Osteoblast (primary cell): ENCODE measurements around the gene CASKIN2. TPM values are rescaled to one million over a fixed set of nuclear protein-coding genes. Genes with fewer than 3 reads are reported as not detected.

Source experiments
- DNase-seq: peaks from one replicate; pipeline ENCODE4 v3.0.0; 2011; ENCODE audit warnings: low spot score, mixed read lengths; ENCODE audit not compliant: insufficient read length; ENCODE audit errors: missing footprints
- H2AFZ ChIP-seq: 2 replicates; pipeline ENCODE4 v1.6.0; 2011; ENCODE audit warnings: mild to moderate bottlenecking, low read length
- H3K27ac ChIP-seq: 2 replicates; pipeline ENCODE4 v1.5.1; 2011; ENCODE audit warnings: mild to moderate bottlenecking, low read depth, low read length, moderate library complexity
- H3K27me3 ChIP-seq: 2 replicates; pipeline ENCODE4 v1.6.0; 2012; ENCODE audit warnings: mild to moderate bottlenecking, control low read depth, inconsistent platforms, low read length, moderate library complexity; ENCODE audit not compliant: insufficient read depth
- H3K36me3 ChIP-seq: 2 replicates; pipeline ENCODE4 v1.5.1; 2011; ENCODE audit warnings: mild to moderate bottlenecking, low read length, control low read depth, moderate library complexity; ENCODE audit not compliant: insufficient read depth
- H3K4me1 ChIP-seq: 2 replicates; pipeline ENCODE4 v1.5.1; 2011; ENCODE audit warnings: mild to moderate bottlenecking, low read length, control low read depth, moderate library complexity; ENCODE audit not compliant: insufficient read depth
- H3K4me2 ChIP-seq: 2 replicates; pipeline ENCODE4 v1.6.0; 2011; ENCODE audit warnings: mild to moderate bottlenecking, low read length; ENCODE audit not compliant: insufficient read depth
- H3K4me3 ChIP-seq: fragments of 200-600 bp; sonication (generic); 3 replicates; pipeline ENCODE4 v1.5.1; 2012; ENCODE audit warnings: mild to moderate bottlenecking, low read length, inconsistent platforms; ENCODE audit not compliant: insufficient read depth
- H3K79me2 ChIP-seq: 2 replicates; pipeline ENCODE4 v1.6.0; 2012; ENCODE audit warnings: mild to moderate bottlenecking, low read length, control low read depth, inconsistent platforms; ENCODE audit not compliant: insufficient read depth
- H3K9me3 ChIP-seq: 2 replicates; pipeline ENCODE4 v1.5.1; 2011; ENCODE audit warnings: low read depth, low read length, control low read depth
- H4K20me1 ChIP-seq: 2 replicates; pipeline ENCODE4 v1.6.0; 2012; ENCODE audit warnings: mild to moderate bottlenecking, low read length, control low read depth; ENCODE audit not compliant: insufficient read depth
- total RNA-seq: library from RNA; depleted of rRNA; stranded (reverse); fragments of >200 nt; gene quantifications from 2 replicates; pipeline ENCODE4 v1.2.3, GENCODE V29; 2012
- TF ChIP-seq, protein P1 (sequence below): IDR thresholded peaks from 2 replicates; pipeline ENCODE4 v1.5.1; 2011; ENCODE audit warnings: mild to moderate bottlenecking, low read depth, low read length, moderate library complexity; ENCODE audit errors: extremely low read depth

CASKIN2 gene
- total RNA-seq, 1 donor, result 8.7 TPM

DNA sequence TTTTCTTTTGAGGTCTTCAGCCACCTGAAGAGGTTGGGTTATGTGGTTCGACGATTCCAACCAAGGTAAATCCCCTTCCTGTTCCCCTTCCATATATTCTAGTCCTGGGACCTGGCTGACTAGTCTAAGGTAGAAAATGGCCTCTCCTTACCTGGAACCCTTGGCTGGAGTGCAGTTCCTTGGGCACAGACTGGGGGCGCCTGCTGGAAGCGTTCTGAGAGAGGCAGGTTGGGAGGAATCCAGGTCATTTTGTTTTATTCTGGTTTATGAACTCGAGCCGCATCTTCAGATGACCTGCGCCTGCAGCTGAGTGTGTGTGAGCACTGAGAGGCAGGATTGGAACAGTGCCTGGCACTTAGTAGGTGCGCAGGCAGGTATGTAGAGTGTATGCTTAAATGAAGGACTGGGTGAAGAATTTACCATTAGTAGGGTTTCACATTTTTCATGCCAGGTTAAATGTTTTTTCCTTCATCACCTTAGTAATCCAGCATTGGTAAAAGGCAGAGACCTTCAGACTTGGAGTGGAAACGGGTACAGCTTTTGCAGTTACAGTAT, 3.7 kb upstream of the CASKIN2 start:
- TF ChIP-seq, protein P1, sequence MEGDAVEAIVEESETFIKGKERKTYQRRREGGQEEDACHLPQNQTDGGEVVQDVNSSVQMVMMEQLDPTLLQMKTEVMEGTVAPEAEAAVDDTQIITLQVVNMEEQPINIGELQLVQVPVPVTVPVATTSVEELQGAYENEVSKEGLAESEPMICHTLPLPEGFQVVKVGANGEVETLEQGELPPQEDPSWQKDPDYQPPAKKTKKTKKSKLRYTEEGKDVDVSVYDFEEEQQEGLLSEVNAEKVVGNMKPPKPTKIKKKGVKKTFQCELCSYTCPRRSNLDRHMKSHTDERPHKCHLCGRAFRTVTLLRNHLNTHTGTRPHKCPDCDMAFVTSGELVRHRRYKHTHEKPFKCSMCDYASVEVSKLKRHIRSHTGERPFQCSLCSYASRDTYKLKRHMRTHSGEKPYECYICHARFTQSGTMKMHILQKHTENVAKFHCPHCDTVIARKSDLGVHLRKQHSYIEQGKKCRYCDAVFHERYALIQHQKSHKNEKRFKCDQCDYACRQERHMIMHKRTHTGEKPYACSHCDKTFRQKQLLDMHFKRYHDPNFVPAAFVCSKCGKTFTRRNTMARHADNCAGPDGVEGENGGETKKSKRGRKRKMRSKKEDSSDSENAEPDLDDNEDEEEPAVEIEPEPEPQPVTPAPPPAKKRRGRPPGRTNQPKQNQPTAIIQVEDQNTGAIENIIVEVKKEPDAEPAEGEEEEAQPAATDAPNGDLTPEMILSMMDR, result no peak
- Histone ChIP-seq H3K79me2 (peaks cover 8% of the 10 kb centered on the region), H4K20me1 (peaks cover 7% of the 10 kb centered on the region), H3K36me3 (peaks cover 8% of the 10 kb centered on the region), H3K4me2 (no peak overlapping the region), H3K4me3 (no peak overlapping the region), H3K9me3 (no peaks in the 10 kb centered on the region), H2AFZ (no peak overlapping the region), H3K27ac (no peak overlapping the region), H3K4me1 (peaks cover 14% of the 10 kb centered on the region), H3K27me3 (no peaks in the 10 kb centered on the region)
- DNase-seq, result no peak

DNA sequence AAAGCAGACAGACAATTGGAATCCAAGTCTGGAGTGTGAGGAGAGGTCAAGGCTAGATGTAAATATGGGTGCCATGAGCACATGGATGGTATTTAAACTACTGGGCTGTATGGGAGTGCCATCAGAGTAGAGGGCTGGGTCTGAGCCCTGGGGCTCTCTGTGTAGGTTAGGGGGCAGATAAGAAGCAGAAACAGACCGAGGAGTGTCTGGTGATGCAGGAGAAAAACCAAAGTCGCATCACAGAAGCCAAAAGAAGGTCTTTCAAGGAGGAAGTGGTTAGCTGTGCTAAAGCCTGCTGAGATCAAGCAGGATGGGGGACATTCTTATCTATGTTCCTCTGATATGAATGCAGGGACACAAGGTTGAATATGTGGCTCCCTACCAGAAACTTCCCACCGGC, 2.9 kb upstream of the CASKIN2 start:
- TF ChIP-seq, protein P1, result no peak
- Histone ChIP-seq H3K79me2 (peaks cover 16% of the 10 kb centered on the region), H3K4me1 (peaks cover 15% of the 10 kb centered on the region), H3K4me2 (no peak overlapping the region), H3K27me3 (no peaks in the 10 kb centered on the region), H3K27ac (no peak overlapping the region), H3K9me3 (no peaks in the 10 kb centered on the region), H4K20me1 (peaks cover 13% of the 10 kb centered on the region), H3K4me3 (no peak overlapping the region), H2AFZ (no peak overlapping the region), H3K36me3 (peaks cover 8% of the 10 kb centered on the region)
- no peak for DNase-seq

DNA sequence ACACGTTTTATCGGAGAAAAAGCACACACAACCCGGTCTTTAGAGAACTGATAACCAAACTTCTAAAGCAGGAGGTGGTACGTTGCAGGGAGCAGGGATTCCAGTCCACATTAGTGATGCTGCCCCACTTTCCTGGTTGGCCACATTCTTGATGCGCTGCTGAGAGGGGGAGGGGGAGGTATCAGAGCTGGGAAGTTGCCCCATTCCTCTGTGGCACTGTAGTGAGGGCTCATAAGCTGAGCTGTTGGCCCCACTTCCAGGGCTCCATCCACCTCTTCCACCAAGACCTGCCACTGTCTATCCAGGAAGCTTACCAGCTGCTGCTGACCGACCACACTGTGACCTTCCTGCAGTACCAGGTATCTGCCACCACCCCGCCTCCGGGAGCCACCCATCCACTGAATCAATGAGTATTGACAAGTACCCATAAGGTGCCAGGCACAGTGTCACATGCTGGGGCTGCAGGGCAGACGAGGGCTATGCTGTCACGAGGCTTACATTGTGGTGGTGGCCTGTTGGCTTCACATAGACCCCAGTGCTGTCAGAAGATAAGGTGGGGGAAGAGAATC, 2.0 kb upstream of the CASKIN2 start:
- H3K36me3 ChIP-seq, result peaks cover 8% of the 10 kb centered on the region

More for the DNA sequence above, 2.0 kb upstream of the CASKIN2 start:
- Histone ChIP-seq H3K79me2 (peaks cover 17% of the 10 kb centered on the region), H2AFZ (peak overlapping the region; percentile 82), H3K4me1 (peaks cover 15% of the 10 kb centered on the region), H3K27ac (no peak overlapping the region), H3K4me3 (peak overlapping the region; percentile 86), H3K4me2 (peak overlapping the region; percentile 92), H4K20me1 (peaks cover 13% of the 10 kb centered on the region), H3K9me3 (no peaks in the 10 kb centered on the region), H3K27me3 (no peaks in the 10 kb centered on the region)
- no peak for DNase-seq
- TF ChIP-seq, protein P1, result no peak
